AG08396 (cell line): Measurements from ENCODE around the gene COL16A1.
A peak's percentile ranks its signal among the peaks of the same experiment; 100 is the strongest.

Source experiments
- DNase-seq: peaks from one replicate; pipeline ENCODE4 v3.0.0; 2012; ENCODE audit warnings: low spot score, mixed read lengths

COL16A1 gene

DNA sequence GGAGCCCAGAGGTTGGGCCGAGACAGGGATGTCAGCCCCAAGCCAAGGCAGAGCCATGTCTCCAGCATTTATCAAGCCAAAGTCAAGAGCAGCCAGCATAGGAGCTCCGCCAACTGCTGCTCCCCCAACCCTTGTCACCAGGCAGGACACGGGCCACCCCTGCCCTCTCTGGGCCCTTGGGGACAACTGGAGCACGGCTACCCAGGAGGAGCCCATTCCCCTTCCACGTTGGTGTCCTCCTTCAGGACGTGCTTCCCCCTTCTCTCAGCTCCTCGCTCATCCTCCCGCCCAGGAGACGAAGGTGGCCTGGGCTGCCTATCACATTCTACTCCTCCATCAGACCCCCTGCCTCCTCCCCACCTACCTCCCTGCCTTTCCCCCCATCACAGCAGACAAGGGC lies 39.3 kb downstream of the COL16A1 start:
- no peak for DNase-seq

DNA sequence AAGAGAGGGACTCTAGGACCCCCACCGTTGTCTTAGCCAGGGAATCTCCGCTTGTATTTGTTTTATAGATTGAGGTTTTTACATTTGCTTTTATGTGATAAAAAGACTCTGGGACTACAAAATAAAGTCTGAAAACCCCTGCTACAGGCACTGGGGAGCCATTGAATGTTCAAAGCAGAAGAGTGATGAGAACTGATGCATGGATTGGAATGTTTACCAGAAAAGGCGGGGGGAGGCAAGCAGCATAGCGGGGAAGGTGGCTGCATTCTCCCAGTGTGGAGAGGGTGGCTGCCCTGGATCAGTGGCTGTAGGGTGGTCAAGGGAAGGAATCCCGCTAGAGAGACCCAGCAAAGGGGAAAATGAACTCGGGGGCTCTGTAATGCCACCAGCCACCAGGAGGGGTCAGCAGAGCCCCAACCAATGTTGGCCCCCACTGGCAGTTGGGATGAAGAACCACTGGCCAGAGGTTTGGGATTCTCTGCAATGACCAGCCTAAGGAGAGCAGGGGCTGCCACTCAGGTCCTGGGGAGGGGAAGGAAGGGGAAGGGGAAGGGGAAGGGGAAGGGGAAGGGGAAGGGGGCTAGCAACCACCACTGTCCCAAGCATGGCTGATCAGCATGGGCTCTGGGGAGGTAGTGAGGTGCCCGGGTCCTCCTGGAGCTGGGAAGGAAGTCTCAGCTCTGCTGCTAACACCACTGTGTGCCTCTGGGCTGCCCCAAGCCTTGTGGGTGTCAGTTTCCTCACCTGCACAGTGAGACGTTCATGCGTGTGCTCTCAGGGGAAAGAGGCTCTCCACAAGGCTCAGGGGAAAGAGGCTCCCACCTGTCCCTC lies 40.0 kb downstream of the COL16A1 start:
- peak; percentile 83 for DNase-seq

DNA sequence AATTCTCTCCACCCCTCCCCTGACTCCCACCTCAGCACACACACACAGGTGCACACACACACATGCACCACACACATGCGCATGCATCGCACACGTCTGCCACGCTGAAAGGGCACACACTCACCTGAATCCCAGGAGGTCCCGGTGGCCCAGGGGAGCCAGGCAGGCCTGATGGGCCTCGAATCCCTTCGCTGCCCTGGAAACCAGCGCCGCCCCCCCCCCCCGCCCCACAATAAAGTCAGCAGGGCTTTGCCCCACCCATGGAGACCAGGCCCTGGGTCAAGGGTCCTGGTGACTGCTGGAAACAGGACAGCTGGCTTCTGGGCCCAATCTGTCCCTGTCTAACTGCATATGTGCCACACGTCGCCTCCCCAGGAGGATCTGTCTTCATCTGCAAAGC lies 41.4 kb downstream of the COL16A1 start:
- DNase-seq = no peak

DNA sequence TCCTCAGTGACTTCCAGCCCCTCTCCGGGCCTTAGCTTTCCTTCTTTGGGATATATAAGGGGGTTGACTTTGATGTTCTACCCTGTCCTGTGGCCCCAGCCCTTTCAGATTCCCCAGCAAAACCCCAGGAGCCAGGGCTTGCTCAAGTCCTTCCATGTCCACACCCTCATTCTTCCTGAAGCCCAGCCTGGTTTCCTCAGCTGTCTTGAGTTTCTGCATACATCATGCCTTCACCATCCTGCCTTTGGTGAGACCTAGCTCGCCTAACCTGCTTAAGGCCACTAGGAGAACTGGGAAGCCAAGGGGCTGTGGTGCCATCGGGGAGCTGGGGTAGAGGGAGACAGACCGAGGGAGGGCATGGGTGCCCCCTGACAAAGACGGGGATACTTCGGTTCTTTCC lies 42.0 kb downstream of the COL16A1 start:
- DNase-seq = no peak

DNA sequence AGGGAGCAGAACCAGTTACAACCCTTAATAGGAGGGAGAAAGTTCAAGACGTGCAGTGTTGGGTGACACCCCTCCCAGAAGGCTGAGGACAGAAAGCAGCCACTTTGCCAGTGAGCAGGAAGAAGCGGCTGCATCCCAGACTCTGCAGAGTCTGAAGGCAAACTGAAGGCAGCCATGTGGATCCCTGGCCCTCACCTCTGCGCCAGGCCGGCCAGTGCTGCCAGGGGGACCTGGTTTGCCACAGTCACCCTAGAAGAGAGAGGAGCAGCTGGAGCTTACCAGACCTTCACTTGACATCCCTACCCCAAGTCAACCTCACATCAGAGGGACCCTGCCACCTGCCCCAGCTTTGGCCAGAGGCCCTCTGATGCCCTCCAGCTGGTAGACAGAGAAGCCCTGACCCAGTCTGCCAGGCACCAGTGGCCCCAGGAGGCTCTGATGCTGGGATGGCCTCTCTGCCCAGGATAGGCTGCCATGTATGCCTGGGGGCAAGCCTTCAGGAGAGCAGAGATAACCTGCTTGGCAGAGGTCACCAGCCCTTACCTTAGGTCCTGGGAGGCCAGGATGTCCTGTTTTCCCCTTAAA lies 42.9 kb downstream of the COL16A1 start:
- DNase-seq = no peak

DNA sequence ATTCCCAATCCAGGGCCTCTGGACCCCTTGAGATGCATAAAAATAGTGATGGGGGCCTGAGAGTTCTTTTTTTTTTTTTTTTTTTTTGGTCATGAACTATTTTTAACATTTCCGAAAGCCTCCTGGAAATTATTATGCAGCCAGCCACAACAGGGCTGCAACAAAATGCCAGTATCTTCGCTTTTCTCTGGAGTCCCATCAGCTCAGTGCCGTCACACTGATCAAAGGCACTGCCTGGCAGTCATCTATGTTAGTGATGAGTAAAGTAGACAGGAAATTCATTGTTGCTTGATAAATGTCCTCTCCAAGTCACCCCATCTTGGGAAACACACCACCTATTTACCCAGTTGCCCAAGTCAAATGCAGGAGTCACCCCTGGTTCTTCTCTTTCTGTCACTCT lies 43.9 kb downstream of the COL16A1 start:
- DNase-seq = no peak

DNA sequence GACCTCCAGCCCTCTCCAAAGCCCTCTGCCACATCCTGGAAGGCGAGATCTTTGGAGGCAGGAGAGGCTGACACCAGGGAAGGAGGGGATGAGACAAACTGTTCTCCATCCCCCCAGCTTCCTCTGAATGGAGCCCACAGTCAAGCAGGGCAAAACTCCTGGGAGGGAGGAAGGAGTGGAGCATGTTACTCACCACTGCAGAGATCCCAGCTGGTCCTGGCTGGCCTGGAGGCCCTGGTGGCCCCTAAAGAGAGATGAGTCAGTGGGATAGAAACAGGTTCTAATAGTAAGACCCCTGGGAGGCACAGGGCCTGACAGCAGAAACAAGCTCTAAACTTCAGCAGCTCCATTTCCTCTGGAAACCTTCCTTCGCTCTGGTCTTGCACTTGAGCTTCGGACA lies 45.1 kb downstream of the COL16A1 start:
- no peak for DNase-seq

DNA sequence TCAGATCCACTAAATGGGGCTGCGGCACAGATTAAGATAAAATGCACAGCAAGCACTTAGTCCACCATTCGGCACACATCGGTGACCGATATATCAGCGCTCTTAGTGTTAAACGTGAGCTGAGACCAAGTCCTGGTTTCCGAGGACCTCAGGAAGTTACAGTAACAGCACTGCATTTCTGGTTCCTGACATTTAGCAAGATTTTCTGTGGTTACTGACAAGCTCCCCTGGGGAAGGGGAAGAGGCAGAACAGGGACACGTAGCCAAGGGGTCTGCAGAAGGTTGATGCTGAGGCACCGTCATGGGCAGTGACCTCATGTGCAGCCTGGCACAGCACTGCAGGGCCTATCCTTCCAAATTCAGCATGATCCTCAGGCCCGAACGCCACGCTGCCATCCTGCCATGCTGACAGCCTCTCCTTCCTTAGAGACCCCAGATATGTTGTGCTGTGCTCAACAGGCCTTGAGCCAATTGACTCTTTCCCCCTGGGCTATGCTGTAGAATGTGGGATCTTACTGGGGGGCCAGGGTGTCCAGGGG lies 45.8 kb downstream of the COL16A1 start:
- no peak for DNase-seq

DNA sequence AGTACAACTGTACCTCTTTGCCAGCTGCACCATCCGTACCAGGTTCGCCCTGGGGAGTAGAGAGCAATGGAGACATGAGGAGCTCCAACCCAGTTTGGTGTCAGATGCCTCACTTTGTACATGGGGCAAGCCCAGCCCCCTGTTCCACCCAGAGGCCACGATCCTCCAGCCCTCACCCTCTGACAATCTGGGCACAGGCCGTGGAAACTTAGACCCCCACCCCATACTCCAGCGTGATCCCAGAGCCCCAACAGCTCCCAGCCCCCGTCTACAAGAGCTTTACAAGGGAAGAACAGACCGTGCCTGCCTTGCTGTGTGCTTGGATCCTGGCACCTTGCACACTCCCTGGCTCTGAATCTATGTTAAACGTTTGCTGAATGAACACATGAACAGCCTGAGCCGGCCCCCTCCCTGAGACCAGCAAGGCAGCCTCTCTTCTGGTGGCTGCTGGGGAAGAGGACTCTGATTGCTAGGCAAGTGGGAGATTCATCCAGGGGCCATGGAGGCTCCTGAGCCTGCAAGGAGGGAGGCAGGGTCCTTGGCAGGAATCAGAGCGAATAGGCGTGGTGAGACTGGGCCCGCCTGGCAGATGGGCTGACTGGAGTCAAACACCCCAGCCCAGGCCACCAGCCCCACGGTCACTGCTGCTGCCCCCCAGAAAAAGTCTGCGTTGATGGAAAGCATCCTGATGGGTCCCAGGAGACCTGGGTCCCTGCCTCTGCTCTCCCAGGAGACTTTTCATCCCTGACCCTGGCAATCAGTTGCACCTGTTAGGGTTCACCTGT lies 46.6 kb downstream of the COL16A1 start:
- DNase-seq = no peak

DNA sequence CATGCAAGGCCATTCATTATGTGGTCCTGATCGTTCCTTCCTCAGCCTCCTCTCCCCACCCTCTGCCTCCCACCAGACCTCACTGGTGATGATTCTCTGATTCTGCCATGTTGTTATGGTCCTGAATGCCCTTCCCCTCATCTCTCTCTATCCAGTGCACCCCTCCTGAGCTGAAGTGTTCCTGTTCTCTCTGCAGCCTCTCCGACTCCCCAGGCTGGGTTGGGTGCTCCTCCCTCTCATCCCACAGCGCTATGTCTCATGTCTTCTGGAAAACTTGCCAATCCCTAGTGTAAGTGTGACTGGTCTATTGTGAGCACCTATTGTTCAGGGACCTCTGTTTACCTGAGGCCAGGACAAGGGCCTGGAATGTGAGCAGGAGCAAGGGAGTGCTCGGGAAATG lies 48.1 kb downstream of the COL16A1 start:
- DNase-seq = no peak

DNA sequence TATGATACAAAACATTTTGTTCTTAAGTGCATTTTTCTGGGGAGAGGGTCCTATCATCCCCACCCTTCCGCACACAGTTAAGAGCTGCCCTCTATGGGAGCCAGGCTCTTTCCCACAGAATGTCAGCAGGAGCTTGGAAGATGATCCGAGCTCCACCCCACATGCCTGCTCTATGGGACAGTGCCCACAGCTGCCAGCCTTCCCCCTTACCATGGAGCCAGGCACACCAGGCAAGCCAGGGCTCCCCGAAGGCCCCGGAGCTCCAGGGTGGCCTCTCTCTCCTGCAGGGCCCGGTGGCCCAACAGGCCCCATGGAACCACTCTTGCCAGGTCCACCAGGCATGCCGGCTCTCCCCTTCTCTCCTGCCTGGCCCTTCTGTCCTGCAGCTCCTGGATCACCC lies 48.7 kb downstream of the COL16A1 start:
- DNase-seq = no peak

DNA sequence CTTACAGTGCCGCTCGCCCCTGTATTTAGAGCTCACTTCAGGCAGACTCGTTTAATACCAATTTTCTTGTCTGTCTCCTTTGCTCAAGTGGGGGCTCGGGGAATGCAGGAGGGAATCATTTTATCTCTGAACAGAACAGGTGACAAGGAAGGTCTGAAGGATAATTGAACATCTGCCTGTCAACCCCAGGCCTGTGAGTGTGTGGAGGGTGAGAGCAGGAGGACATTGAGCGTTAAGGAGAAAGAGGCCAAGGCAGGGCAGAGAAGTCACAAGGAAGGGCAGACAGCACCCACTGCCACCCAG lies 49.4 kb downstream of the COL16A1 start:
- DNase-seq = no peak

DNA sequence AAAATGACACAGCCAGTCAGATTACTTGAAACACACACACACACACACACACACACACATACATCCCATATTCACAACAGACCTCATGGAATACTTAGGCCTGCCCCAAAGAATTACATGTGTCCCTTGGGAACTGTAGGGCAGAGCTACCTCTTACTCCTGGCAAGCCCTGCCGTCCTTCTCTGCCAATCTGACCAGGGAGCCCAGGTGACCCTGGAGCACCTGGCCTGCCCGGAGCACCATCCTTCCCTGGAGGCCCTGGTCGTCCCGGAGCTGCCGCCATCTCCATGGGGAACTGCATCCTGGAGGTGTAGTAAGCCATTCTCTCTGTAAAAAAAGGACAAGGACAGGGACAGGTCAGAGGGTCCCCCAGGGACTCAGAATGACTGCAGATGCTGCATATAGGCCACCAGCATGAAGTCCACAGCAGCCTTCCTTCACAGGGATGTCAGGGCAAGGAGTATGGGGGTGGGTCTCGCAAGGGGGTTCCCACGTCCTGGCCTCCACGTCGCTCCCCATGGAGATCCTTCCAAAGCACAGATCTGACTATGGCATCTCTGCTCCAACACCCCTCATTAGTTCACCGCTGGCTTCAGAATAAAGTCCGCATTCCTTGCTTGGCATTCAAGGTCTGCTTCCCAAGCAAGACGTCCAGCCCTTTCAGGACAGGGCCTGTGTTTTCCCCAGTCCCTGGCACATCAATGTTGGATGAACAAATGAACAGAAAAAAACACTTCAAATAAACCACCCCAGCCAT lies 49.9 kb downstream of the COL16A1 start:
- no peak for DNase-seq

DNA sequence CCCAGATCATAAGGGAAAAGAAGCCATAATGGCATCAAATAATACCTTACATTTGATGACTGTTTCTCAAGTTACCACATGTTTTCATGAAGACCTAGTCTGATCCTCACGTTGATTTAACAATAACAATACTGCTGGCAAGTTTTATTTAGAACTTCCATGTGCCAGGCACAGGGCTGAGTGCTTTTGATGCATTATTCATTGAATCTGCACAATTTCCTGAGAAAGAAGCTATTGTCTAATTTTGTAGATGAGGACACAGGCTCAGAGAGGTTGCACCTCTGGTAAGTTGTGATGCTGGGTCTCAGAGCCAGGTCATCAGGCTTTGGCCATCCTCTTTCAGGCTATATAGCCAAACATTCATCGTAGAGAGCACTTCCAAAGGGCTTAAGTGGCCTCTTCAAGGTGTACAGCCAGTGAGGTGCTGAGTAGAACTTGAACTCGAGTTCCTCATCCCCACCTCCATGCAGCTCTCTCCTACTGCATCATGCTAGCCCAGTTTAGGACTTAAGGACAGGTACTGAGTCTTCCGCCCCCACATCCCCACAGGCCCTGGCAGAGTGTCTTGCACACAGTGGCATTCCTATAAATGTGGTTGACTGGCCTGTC lies 50.8 kb downstream of the COL16A1 start:
- no peak for DNase-seq

DNA sequence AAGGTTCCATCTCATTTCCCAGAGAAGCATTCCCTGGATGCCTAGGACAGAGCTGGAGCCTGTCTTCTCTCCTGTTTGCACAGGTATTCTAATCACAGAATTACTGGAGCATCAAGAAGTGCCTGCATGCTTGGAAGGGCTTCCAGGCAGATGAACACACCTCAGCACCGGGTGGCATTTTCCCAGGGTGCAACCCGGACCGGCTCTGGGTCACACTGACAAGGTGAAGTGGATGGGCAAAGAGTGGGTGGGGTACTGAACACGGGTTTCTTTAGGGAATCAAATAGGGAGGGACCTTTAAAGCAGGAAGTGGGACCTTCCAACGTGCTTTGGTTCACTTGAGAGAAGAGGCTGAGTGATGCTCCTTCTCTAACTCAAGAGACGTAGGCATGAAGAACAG lies 52.1 kb downstream of the COL16A1 start:
- no peak for DNase-seq

DNA sequence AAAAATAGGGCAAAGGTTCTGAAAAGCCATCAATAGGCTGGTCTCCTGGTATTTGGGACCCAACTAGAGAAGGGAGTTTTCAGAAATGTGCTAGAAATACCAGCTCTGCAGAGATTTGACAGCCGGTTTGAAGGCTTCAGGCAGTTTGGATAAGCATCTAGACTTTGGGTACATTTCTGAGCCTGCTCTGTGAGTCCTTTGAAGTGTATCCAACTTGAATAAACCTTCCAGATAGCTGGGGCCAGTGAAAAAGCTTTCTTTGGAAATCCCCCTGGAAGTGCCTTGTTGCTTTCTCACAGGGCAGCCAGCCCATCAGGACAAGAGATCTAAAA lies 52.8 kb downstream of the COL16A1 start:
- DNase-seq = no peak

DNA sequence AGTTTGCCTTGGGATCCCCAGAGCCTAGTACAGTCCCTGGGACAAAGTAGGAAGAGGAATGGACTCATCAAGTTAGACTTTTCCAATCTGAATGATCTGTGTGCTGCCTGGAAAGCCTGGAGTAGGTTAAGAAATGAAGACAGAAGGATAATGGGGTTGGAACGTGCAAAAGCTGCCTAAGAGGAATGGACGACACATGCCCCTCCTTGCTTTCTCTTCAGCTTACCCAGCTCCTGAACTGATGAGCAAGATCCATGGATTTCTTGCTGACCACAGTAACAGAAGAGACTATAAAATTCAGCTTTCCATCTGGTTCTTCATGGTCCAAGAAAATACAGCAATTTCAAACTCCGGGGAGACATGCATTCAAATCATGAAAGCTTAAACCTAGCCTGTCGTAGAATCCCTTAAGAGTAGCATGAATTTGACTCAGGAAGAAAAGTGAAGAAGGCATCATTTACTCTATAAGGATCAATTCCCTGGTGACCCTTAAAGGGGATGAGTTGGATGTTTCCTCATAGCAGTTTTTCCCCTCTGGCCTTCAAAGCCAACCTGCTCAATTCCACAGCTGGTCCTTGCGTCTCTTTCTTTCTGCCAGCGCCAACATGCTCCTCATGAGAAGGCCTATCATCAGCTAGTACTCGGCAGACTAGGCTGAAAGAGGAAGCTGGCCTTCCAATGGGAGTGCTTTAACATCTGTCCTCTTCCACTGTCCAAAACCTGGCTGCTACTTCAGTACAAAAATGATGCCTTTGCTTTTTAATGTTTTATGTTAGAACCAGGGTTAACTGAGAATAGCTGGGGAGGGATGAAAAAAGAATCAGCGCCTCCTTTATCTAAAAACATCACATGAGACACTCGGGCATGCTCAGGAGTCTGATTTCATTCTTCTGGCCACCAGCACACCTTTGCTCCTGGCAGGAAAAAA lies 53.4 kb downstream of the COL16A1 start:
- DNase-seq = no peak

DNA sequence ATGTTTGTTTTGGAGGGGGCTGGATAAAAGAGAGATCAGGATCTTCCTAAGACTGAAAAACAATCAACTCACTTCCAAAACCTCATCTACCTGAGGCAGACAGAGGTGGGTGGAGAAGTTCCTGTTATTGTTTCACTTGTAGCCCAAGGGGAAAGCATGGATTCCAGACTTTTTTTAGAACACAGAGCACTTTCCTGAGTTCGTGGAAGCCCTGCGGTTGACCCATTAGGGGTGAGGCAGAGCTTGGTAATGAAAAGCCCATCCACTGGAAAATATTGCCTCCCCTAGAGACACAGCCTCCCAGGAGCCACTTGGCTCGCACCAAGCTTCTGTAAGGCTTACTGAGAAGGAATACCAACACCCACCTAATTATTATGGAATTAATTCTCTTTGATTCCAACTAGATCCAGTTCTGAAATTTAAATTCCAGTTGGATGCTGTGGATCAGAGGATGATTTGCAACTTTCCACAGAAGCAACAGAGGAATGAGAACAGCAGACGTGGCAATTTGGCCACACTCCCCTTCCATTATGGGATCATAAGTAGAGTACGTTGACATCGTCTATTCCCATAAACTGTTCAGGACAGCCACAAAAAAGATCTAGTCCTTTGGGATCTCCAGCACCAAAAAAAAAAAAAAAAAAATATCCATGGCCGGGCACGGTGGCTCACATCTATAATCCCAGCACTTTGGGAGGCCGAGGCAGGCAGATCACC lies 55.0 kb downstream of the COL16A1 start:
- no peak for DNase-seq

DNA sequence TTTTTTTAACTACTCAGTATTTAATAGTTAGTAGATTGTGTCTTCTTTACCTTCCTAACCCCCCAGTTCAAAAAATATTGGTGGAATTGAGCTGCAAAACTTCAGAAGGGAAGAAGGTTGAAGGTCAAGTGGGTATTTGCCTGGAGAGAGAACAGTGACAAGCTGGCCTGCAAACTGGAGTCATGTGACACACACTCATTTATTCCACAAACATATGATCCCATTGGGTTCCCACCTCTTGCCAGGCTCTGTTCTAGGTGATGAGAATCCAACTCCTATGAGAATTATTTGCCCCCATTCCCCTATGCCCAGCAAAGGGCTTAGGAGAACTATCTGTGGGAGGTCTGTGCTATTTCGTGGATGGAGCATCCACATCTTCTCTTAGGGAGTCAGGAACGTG lies 55.6 kb downstream of the COL16A1 start:
- no peak for DNase-seq

DNA sequence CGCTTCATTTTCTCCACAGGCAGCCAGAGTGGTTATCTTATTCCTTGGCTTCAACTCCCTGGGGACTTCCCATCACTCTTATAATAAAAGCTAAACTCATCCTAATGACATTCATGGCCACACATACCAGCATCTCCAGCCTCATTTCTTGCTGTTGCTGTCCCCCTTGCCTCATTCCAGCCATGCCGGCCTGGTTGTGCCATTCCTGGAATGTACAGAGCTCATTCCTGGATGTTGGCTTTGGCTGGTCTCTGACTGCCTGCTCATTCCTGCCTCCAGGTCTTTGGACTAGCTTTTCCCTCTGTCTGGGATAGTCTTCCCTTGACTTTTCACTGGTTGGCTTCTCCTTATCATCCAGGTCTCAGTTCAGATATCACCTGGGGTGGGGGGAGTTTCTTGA lies 56.7 kb downstream of the COL16A1 start:
- DNase-seq = peak; percentile 70
